ENCODE results near the gene POU3F3. TPM values are rescaled to one million over a fixed set of nuclear protein-coding genes. Genes with fewer than 3 reads are reported as not detected.

The POU3F3 gene
- total RNA-seq, 1 experiment from 2014 or later = 0.36 TPM

- Histone ChIP-seq H3K36me3 (ENCODE audit: control insufficient read depth, insufficient read depth, low read length) (no peaks in the 10 kb centered on the region), H3K4me1 (ENCODE audit: control insufficient read depth, insufficient read depth, low read length) (no peaks in the 10 kb centered on the region), H3K27ac (ENCODE audit: low read length) (no peak overlapping the region), H3K27me3 (ENCODE audit: control insufficient read depth, insufficient read depth, low read length) (peaks cover 23% of the 10 kb centered on the region), H3K4me3 (ENCODE audit: low read depth in 2 of 2, low read length in 2 of 2) (no peak overlapping the region), H3K9me3 (ENCODE audit: control insufficient read depth, insufficient read depth, low read depth, low read length) (no peaks in the 10 kb centered on the region)
- TF ChIP-seq TCF7L2 (IDR thresholded peaks at IDR 0.05; ENCODE audit: low read depth, low read length) = no peak
- no peak for TF ChIP-seq CTCF (IDR thresholded peaks at IDR 0.05)
- TF ChIP-seq REST (IDR thresholded peaks at IDR 0.05; ENCODE audit: insufficient read depth in 1 of 2, low read depth in 2 of 2, low read length in 1 of 2) = no peak
- TF ChIP-seq SIN3A (IDR thresholded peaks at IDR 0.05; ENCODE audit: borderline replicate concordance, insufficient read depth, low read depth, low read length) = no peak
- no peak for TF ChIP-seq POLR2AphosphoS5 (IDR thresholded peaks at IDR 0.05; ENCODE audit: low read depth, low read length)
- ChIA-PET CTCF (no interaction called here), POLR2A (no interaction called here)
- DNase-seq (ENCODE audit: low read depth, low spot score) (no peak), ATAC-seq (no peak)
- in situ Hi-C loops (cut with HindIII; ENCODE audit: low pct_unique_long_range_greater_than_20kb, low sequenced_read_pairs) (no loop called here), intact Hi-C loops (cut with micrococcal nuclease; ENCODE audit: unreplicated experiment) (loop anchor here (10.0 kb wide), 1 partner anchor 1714 kb away; no protein-coding TSS in a partner anchor)
- BruUV-seq (replicated peaks) = no TSS peak
Measured at GRCh38 chr2:104878863-104879512, 25.1 kb downstream of the POU3F3 start.

GRCh38 chr2:104880076-104880475, 26.2 kb downstream of the POU3F3 start:
- in situ Hi-C loops (cut with HindIII; ENCODE audit: low pct_unique_long_range_greater_than_20kb, low sequenced_read_pairs) (no loop called here), intact Hi-C loops (cut with micrococcal nuclease; ENCODE audit: unreplicated experiment) (no loop called here)
- peaks cover 21% of the 10 kb centered on the region for H3K27me3 ChIP-seq (ENCODE audit: control insufficient read depth, insufficient read depth, low read length)
- POLR2A ChIA-PET = no interaction called here
- H3K27ac ChIP-seq (ENCODE audit: low read length) = no peak overlapping the region
- no peak for TF ChIP-seq CTCF (IDR thresholded peaks at IDR 0.05)
- TF ChIP-seq TCF7L2 (IDR thresholded peaks at IDR 0.05; ENCODE audit: low read depth, low read length) = no peak
- TF ChIP-seq SIN3A (IDR thresholded peaks at IDR 0.05; ENCODE audit: borderline replicate concordance, insufficient read depth, low read depth, low read length) = no peak
- TF ChIP-seq POLR2AphosphoS5 (IDR thresholded peaks at IDR 0.05; ENCODE audit: low read depth, low read length) = no peak
- no peak for TF ChIP-seq REST (IDR thresholded peaks at IDR 0.05; ENCODE audit: insufficient read depth in 1 of 2, low read depth in 2 of 2, low read length in 1 of 2)
- no TSS peak for BruUV-seq (replicated peaks)
- CTCF ChIA-PET = no interaction called here
- H3K36me3 ChIP-seq (ENCODE audit: control insufficient read depth, insufficient read depth, low read length) = no peaks in the 10 kb centered on the region
- no peaks in the 10 kb centered on the region for H3K9me3 ChIP-seq (ENCODE audit: control insufficient read depth, insufficient read depth, low read depth, low read length)
- H3K4me1 ChIP-seq (ENCODE audit: control insufficient read depth, insufficient read depth, low read length) = no peaks in the 10 kb centered on the region
- H3K4me3 ChIP-seq (ENCODE audit: low read depth in 2 of 2, low read length in 2 of 2) = no peak overlapping the region
- DNase-seq (ENCODE audit: low read depth, low spot score) (no peak), ATAC-seq (no peak)

All from Panc1 (cell line).